ENCODE data around the gene PIGU.

PIGU gene

GRCh38 chr20:34540596-34541263 is 136.2 kb downstream of the PIGU start:
- Histone ChIP-seq H3K4me1 (ENCODE audit: insufficient read depth, low read length) (no peaks in the 10 kb centered on the region), H2AFZ (ENCODE audit: low read depth, low read length) (no peak overlapping the region), H3K4me3 (ENCODE audit: low read length) (no peak overlapping the region), H3K9me3 (ENCODE audit: low read length) (no peaks in the 10 kb centered on the region), H3K27me3 (ENCODE audit: insufficient read depth, low read length) (no peaks in the 10 kb centered on the region), H3K36me3 (ENCODE audit: insufficient read depth, low read length) (peaks cover 52% of the 10 kb centered on the region)

DNA sequence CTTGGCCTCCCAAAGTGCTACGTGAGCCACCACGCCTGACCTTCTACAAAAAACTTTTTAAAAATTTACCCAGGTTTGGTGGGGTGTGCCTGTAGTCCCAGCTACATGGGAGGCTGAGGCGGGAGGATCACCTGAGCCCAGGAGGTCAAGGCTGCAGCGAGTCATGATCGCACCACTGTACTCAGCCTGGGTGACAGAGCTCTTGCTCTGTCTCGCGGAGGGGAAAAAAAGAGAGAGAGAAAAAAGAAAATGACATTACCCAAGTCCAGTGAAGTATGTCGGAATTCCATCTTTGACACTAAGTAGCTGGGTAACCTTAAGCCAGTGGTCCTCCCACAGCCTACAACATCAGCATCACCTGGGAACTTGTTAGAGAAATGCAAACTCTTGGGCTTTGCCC is 137.1 kb downstream of the PIGU start:
- H3K4me1 ChIP-seq (ENCODE audit: insufficient read depth, low read length): no peaks in the 10 kb centered on the region
- H3K9me3 ChIP-seq (ENCODE audit: low read length): no peaks in the 10 kb centered on the region
- H3K4me3 ChIP-seq (ENCODE audit: low read length): no peak overlapping the region
- H3K27me3 ChIP-seq (ENCODE audit: insufficient read depth, low read length): no peaks in the 10 kb centered on the region
- peaks cover 62% of the 10 kb centered on the region for H3K36me3 ChIP-seq (ENCODE audit: insufficient read depth, low read length)
- no peak overlapping the region for H2AFZ ChIP-seq (ENCODE audit: low read depth, low read length)

DNA sequence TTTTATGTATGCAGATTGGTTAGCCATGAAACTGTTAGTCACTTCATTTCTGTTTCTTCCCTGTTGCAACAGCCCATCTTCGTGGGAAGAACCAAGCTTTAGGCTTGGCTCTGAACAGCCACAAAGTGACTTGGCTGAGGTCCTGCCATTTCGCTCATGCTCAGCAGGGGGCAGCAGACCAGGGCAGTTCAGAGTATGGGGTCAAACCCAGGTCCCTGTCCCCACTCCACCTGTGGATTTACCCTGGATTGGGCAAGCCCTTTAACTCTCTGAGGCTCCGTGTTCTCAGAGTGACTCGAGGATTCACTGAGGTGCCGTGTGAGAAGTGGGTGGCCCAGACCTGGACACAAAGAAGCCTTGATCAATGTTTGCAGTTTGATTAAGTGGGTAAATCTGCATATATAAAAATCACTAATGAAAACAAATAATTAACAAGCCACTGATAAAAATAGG is 138.2 kb downstream of the PIGU start:
- Histone ChIP-seq H3K36me3 (ENCODE audit: insufficient read depth, low read length) (peaks cover 70% of the 10 kb centered on the region), H3K4me3 (ENCODE audit: low read length) (no peak overlapping the region)

GRCh38 chr20:34537651-34538050 is 139.2 kb downstream of the PIGU start:
- H2AFZ ChIP-seq (ENCODE audit: low read depth, low read length): no peak overlapping the region
- no peaks in the 10 kb centered on the region for H3K9me3 ChIP-seq (ENCODE audit: low read length)
- H3K27me3 ChIP-seq (ENCODE audit: insufficient read depth, low read length): no peaks in the 10 kb centered on the region
- no peak overlapping the region for H3K4me3 ChIP-seq (ENCODE audit: low read length)
- peaks cover 77% of the 10 kb centered on the region for H3K36me3 ChIP-seq (ENCODE audit: insufficient read depth, low read length)
- H3K4me1 ChIP-seq (ENCODE audit: insufficient read depth, low read length): no peaks in the 10 kb centered on the region

More for the DNA sequence above, 138.2 kb downstream of the PIGU start:
- no peaks in the 10 kb centered on the region for H3K27me3 ChIP-seq (ENCODE audit: insufficient read depth, low read length)
- no peaks in the 10 kb centered on the region for H3K9me3 ChIP-seq (ENCODE audit: low read length)
- H2AFZ ChIP-seq (ENCODE audit: low read depth, low read length): no peak overlapping the region
- H3K4me1 ChIP-seq (ENCODE audit: insufficient read depth, low read length): no peaks in the 10 kb centered on the region

DNA sequence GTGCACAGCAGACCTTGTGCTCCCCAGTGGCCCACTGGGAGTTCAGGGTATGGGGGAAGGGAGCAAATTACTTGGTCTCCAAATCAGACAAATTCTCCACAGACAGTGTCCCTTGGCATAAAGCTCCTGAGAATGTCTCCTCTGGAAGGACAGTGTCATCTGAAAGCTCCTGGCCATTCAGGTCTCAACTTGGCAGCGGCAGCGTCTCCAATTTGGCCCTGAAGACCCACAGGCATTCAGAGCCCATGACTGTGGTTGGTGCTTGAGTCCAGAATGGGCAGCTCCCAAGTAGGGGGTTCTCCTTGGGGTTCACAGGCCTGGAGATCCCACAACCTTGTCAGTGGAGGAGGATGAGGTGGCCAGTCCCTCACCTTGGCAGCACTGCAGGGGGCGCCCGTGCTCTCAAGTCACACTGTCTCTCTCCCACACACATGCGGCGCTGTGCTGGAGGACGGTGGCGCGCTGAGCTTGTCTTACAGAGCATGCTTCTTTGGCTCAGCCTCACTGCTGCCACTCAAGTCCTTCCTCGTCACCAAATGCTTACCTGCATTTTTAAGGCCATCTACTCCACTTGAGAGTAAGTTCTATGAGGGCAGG is 140.0 kb downstream of the PIGU start:
- Histone ChIP-seq H2AFZ (ENCODE audit: low read depth, low read length) (no peak overlapping the region), H3K36me3 (ENCODE audit: insufficient read depth, low read length) (peaks cover 83% of the 10 kb centered on the region), H3K9me3 (ENCODE audit: low read length) (no peaks in the 10 kb centered on the region), H3K4me3 (ENCODE audit: low read length) (no peak overlapping the region), H3K4me1 (ENCODE audit: insufficient read depth, low read length) (no peaks in the 10 kb centered on the region), H3K27me3 (ENCODE audit: insufficient read depth, low read length) (no peaks in the 10 kb centered on the region)

- H3K36me3 ChIP-seq (ENCODE audit: insufficient read depth, low read length): peaks cover 84% of the 10 kb centered on the region
- no peak overlapping the region for H3K4me3 ChIP-seq (ENCODE audit: low read length)
- no peaks in the 10 kb centered on the region for H3K4me1 ChIP-seq (ENCODE audit: insufficient read depth, low read length)
- no peak overlapping the region for H2AFZ ChIP-seq (ENCODE audit: low read depth, low read length)
- no peaks in the 10 kb centered on the region for H3K27me3 ChIP-seq (ENCODE audit: insufficient read depth, low read length)
- no peaks in the 10 kb centered on the region for H3K9me3 ChIP-seq (ENCODE audit: low read length)
Measured at GRCh38 chr20:34535857-34536256, 141.0 kb downstream of the PIGU start.

GRCh38 chr20:34535301-34535840 is 141.5 kb downstream of the PIGU start:
- H2AFZ ChIP-seq (ENCODE audit: low read depth, low read length): no peak overlapping the region
- peaks cover 84% of the 10 kb centered on the region for H3K36me3 ChIP-seq (ENCODE audit: insufficient read depth, low read length)
- no peak overlapping the region for H3K4me3 ChIP-seq (ENCODE audit: low read length)
- no peaks in the 10 kb centered on the region for H3K27me3 ChIP-seq (ENCODE audit: insufficient read depth, low read length)
- no peaks in the 10 kb centered on the region for H3K4me1 ChIP-seq (ENCODE audit: insufficient read depth, low read length)
- H3K9me3 ChIP-seq (ENCODE audit: low read length): no peaks in the 10 kb centered on the region

GRCh38 chr20:34534391-34535165 is 142.3 kb downstream of the PIGU start:
- Histone ChIP-seq H3K36me3 (ENCODE audit: insufficient read depth, low read length) (peaks cover 85% of the 10 kb centered on the region), H3K4me3 (ENCODE audit: low read length) (no peak overlapping the region), H3K27me3 (ENCODE audit: insufficient read depth, low read length) (no peaks in the 10 kb centered on the region), H3K4me1 (ENCODE audit: insufficient read depth, low read length) (no peaks in the 10 kb centered on the region), H3K9me3 (ENCODE audit: low read length) (no peaks in the 10 kb centered on the region), H2AFZ (ENCODE audit: low read depth, low read length) (no peak overlapping the region)

DNA sequence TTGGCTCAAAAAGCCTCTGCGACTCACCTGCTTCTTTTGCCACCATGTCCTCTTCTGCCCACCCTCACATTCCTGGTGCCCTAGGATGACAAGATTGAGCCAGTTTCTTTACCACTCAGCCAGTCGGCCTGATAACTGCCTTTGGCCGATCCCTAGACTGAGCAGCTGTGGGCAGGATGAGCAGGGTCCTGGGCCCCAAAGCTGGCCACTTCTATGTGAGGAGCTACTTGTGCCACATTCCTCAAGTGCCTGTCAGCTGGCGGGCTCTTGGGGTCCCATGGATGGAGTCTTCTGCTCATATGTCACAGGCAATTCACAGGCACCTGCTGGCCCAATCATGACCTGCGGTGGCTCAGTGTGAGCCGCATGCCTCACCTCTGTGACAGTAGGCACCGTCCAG is 144.1 kb downstream of the PIGU start:
- H3K4me1 ChIP-seq (ENCODE audit: insufficient read depth, low read length): no peaks in the 10 kb centered on the region
- H3K9me3 ChIP-seq (ENCODE audit: low read length): no peaks in the 10 kb centered on the region
- H2AFZ ChIP-seq (ENCODE audit: low read depth, low read length): no peak overlapping the region
- H3K4me3 ChIP-seq (ENCODE audit: low read length): no peak overlapping the region
- H3K27me3 ChIP-seq (ENCODE audit: insufficient read depth, low read length): no peaks in the 10 kb centered on the region
- peaks cover 86% of the 10 kb centered on the region for H3K36me3 ChIP-seq (ENCODE audit: insufficient read depth, low read length)

DNA sequence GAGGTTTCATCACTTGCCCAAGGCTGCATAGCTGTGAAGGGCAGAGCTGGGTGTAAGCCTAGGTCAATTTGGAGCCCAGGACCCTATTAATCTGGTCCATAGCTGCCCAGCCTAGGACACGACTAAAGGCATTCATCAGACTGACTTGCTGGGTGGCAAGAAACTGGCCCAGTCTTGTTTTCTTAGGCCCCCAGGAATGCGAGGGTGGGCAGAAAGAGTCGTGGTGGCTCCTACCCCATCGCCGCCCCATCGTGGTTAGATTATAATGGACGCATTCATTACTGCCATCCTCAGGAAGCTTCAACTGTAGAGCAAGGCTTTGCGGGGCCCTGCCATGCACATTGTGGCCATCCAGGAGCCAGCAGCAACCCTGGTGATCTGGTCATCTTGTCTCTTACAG is 144.6 kb downstream of the PIGU start:
- H3K36me3 ChIP-seq (ENCODE audit: insufficient read depth, low read length): peaks cover 86% of the 10 kb centered on the region
- no peaks in the 10 kb centered on the region for H3K9me3 ChIP-seq (ENCODE audit: low read length)
- no peaks in the 10 kb centered on the region for H3K27me3 ChIP-seq (ENCODE audit: insufficient read depth, low read length)
- H3K4me3 ChIP-seq (ENCODE audit: low read length): no peak overlapping the region
- H3K4me1 ChIP-seq (ENCODE audit: insufficient read depth, low read length): no peaks in the 10 kb centered on the region
- H2AFZ ChIP-seq (ENCODE audit: low read depth, low read length): no peak overlapping the region

- no peak overlapping the region for H3K4me3 ChIP-seq (ENCODE audit: low read length)
- H2AFZ ChIP-seq (ENCODE audit: low read depth, low read length): no peak overlapping the region
- H3K27me3 ChIP-seq (ENCODE audit: insufficient read depth, low read length): no peaks in the 10 kb centered on the region
- H3K36me3 ChIP-seq (ENCODE audit: insufficient read depth, low read length): peaks cover 86% of the 10 kb centered on the region
- H3K4me1 ChIP-seq (ENCODE audit: insufficient read depth, low read length): no peaks in the 10 kb centered on the region
- H3K9me3 ChIP-seq (ENCODE audit: low read length): no peaks in the 10 kb centered on the region
Measured at GRCh38 chr20:34531608-34532265, 145.2 kb downstream of the PIGU start.

DNA sequence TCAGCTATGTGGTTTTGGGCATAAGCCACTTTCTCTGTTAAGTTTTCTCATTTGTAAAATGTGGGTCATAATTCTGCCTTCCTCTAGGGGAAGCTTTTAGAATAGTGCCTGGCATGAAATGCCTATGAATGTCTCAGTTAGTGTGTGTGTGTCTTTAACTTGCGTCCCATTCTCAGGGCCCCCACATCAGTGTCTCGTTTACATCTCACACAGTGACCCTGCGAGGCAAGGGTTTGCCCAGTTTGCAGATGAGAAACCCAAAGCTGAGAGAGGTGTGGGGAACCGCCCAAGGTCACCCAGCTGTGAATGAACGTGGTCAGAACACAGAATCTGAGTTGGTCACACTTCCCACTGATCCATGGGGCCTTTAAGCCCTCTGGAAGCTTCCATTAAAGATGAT is 146.6 kb downstream of the PIGU start:
- Histone ChIP-seq H3K36me3 (ENCODE audit: insufficient read depth, low read length) (peaks cover 89% of the 10 kb centered on the region), H2AFZ (ENCODE audit: low read depth, low read length) (no peak overlapping the region), H3K4me3 (ENCODE audit: low read length) (no peak overlapping the region), H3K9me3 (ENCODE audit: low read length) (no peaks in the 10 kb centered on the region), H3K4me1 (ENCODE audit: insufficient read depth, low read length) (no peaks in the 10 kb centered on the region), H3K27me3 (ENCODE audit: insufficient read depth, low read length) (no peaks in the 10 kb centered on the region)

DNA sequence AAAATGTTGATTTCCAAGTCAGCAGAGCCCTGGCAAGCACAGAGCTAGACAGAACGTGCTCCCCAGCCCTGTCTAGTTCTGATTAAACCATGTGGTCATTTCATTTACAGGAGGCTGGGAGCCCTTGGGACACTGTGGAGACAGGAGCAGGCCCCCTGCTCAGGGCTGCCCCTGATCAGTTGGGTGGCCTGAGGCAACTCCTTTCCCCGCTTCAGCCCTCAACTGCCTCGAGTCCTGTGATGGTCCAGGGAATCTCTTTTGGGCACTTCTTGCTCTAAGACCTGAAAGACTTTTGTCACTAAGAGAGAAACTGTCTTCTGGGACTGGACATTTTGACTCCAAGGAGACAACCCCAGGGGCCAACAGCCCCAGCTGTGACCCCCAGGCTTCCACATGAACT is 147.2 kb downstream of the PIGU start:
- no peaks in the 10 kb centered on the region for H3K9me3 ChIP-seq (ENCODE audit: low read length)
- H3K4me3 ChIP-seq (ENCODE audit: low read length): no peak overlapping the region
- no peak overlapping the region for H2AFZ ChIP-seq (ENCODE audit: low read depth, low read length)
- H3K27me3 ChIP-seq (ENCODE audit: insufficient read depth, low read length): no peaks in the 10 kb centered on the region
- H3K36me3 ChIP-seq (ENCODE audit: insufficient read depth, low read length): peaks cover 83% of the 10 kb centered on the region
- H3K4me1 ChIP-seq (ENCODE audit: insufficient read depth, low read length): no peaks in the 10 kb centered on the region
